Measurements from ENCODE around the gene DTD1.
A peak's percentile ranks its signal among the peaks of the same experiment; 100 is the strongest.

DTD1 gene

GRCh38 chr20:18666803-18667415 is 79.1 kb downstream of the DTD1 start:
- peak; percentile 55 for DNase-seq

GRCh38 chr20:18669241-18670019 is 81.6 kb downstream of the DTD1 start:
- DNase-seq: no peak

GRCh38 chr20:18671203-18671710 is 83.4 kb downstream of the DTD1 start:
- DNase-seq: no peak

GRCh38 chr20:18672834-18673233 is 85.0 kb downstream of the DTD1 start:
- no peak for DNase-seq

- no peak for DNase-seq
These were observed 88.5 kb downstream of the DTD1 start for GRCh38 chr20:18676396-18676795.

GRCh38 chr20:18677126-18677525 is 89.3 kb downstream of the DTD1 start:
- DNase-seq: no peak

- no peak for DNase-seq
These were observed 90.9 kb downstream of the DTD1 start for GRCh38 chr20:18678549-18679419.

- DNase-seq: no peak
These were observed 96.0 kb downstream of the DTD1 start for GRCh38 chr20:18683839-18684238.

- DNase-seq: no peak
These were observed 96.9 kb downstream of the DTD1 start for GRCh38 chr20:18684775-18685174.

GRCh38 chr20:18685406-18685805 is 97.6 kb downstream of the DTD1 start:
- no peak for DNase-seq

- DNase-seq: no peak
These were observed 98.8 kb downstream of the DTD1 start for GRCh38 chr20:18686696-18687095.

GRCh38 chr20:18688676-18689075 is 100.8 kb downstream of the DTD1 start:
- no peak for DNase-seq

GRCh38 chr20:18689557-18689956 is 101.7 kb downstream of the DTD1 start:
- no peak for DNase-seq

- no peak for DNase-seq
These were observed 104.6 kb downstream of the DTD1 start for GRCh38 chr20:18692447-18692846.

GRCh38 chr20:18694071-18694470 is 106.2 kb downstream of the DTD1 start:
- DNase-seq: no peak

- no peak for DNase-seq
These were observed 107.3 kb downstream of the DTD1 start for GRCh38 chr20:18695175-18695574.

GRCh38 chr20:18698735-18699380 is 111.0 kb downstream of the DTD1 start:
- no peak for DNase-seq

GRCh38 chr20:18701969-18702368 is 114.1 kb downstream of the DTD1 start:
- no peak for DNase-seq

- DNase-seq: no peak
These were observed 114.9 kb downstream of the DTD1 start for GRCh38 chr20:18702736-18703135.

- DNase-seq: no peak
These were observed 117.6 kb downstream of the DTD1 start for GRCh38 chr20:18705490-18705889.

GRCh38 chr20:18705910-18706309 is 118.1 kb downstream of the DTD1 start:
- DNase-seq: no peak

- no peak for DNase-seq
These were observed 124.3 kb downstream of the DTD1 start for GRCh38 chr20:18712131-18712530.

GRCh38 chr20:18712882-18713281 is 125.0 kb downstream of the DTD1 start:
- no peak for DNase-seq
